ENCODE results near the gene TRDMT1.
"Not testable (repeated sequence)": the region's sequence is repeated elsewhere in the genome, so short reads cannot be mapped to it uniquely, and the experiment has no call there.

Gene TRDMT1

DNA sequence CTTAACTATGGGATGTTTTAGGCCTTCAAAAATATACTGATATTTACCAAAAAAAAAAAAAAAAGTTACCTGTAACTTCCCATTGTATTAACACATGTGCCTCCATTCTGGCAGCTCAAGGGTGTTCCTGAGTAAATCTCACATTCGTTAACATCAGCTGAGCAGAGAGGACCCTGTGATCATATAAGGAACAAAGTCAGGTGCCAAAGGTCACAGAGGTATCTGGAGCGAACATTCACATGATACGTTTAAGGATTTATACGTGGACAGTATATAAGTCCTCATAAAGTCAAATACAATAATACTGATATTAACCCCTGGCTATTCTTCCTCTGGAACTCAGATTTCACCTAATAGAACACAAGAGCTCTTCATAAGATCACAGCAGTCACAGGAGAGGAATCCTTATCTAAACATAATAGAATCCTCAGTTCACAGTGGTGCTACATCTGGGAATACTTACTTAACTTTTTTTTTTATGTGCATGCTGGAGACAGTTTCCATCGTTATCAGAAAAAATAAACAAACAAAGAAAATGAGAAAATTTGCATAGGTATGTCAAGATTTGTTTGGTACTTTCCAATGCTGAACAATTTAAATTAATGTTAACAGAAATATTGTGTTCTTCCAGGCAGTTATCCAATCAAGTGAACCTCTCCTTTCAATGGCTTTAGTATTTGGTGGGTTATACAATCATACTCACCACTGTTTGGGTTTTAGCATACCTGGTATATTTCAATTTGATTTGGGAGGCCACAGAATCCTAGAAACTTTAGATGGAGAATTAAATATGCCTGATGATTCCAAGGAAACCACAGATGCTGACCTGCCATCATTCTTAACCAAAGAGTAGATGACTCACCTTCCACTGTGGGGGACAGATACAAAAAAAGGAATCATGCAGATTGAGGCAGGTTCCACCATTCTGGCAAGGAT is 78.5 kb downstream of the TRDMT1 start:
- TF ChIP-seq, protein P1, sequence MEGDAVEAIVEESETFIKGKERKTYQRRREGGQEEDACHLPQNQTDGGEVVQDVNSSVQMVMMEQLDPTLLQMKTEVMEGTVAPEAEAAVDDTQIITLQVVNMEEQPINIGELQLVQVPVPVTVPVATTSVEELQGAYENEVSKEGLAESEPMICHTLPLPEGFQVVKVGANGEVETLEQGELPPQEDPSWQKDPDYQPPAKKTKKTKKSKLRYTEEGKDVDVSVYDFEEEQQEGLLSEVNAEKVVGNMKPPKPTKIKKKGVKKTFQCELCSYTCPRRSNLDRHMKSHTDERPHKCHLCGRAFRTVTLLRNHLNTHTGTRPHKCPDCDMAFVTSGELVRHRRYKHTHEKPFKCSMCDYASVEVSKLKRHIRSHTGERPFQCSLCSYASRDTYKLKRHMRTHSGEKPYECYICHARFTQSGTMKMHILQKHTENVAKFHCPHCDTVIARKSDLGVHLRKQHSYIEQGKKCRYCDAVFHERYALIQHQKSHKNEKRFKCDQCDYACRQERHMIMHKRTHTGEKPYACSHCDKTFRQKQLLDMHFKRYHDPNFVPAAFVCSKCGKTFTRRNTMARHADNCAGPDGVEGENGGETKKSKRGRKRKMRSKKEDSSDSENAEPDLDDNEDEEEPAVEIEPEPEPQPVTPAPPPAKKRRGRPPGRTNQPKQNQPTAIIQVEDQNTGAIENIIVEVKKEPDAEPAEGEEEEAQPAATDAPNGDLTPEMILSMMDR (IDR thresholded peaks at IDR 0.05; ENCODE audit: low read depth, low read length, missing control alignments), result no peak
- no peak for DNase-seq (ENCODE audit: low read depth)
- H3K4me3 ChIP-seq (ENCODE audit: low read depth, low read length), result no peak overlapping the region

DNA sequence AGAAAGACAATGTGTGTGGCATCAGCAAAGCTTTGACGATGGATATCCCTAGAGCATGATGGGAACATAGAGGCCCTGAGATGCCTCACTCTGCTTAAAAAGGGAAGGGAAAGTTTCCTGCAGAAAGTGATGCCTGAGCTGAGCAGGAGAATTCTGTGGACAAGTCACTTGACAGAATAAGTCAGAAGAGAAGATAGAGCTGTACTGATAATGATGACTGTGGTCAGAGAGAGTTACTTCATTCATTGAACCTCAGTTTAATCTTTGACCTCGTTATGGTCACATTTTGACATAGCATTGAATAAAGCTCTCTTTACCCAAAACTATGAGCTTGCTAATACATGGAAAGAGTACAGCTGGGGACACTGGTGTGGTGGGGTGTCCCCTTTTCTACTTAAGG is 79.4 kb downstream of the TRDMT1 start:
- TF ChIP-seq, protein P1 (IDR thresholded peaks at IDR 0.05; ENCODE audit: low read depth, low read length, missing control alignments), result no peak
- no peak for DNase-seq (ENCODE audit: low read depth)

DNA sequence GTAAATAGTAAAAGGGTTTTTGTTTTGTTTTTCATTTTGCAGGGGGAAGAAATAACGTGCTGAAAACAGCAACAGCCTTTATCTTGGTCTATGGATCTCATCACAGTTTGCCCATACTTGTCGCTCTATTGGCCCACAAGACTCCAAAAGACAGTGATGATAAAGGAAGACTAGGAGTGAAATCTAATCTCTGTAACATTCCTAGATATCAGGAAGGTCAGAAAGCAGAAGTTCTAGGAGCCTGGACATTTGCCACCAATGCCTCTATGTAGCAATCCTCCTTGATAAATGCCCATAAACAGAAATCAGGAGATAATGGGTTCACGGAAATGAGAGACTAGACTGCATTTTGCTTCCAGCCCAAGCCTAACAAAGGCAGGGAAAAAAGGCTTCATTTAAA is 80.8 kb downstream of the TRDMT1 start:
- no peak overlapping the region for H3K4me3 ChIP-seq (ENCODE audit: low read depth, low read length)
- TF ChIP-seq, protein P1 (IDR thresholded peaks at IDR 0.05; ENCODE audit: low read depth, low read length, missing control alignments), result no peak
- no peak for DNase-seq (ENCODE audit: low read depth)

More for the DNA sequence above, 79.4 kb downstream of the TRDMT1 start:
- H3K4me3 ChIP-seq (ENCODE audit: low read depth, low read length), result no peak overlapping the region

DNA sequence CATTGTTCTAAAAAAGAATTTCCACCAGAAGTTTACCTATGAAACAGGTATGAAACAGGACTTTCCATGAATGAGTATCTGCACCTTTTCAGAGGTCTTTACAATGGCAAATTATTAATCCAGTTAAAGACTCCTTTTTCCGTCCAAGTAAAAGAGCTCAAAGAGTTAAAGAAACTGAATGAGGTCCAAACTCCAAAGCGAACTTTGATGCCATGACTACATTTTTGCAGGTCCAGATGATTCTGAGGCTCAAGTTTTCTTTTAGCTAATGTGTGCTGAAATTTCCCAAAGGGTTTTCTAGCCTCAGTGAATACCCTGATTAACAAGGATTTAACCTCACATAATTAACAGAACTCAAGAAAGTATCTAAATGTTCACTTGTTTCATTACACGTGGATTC is 81.6 kb downstream of the TRDMT1 start:
- TF ChIP-seq, protein P1 (IDR thresholded peaks at IDR 0.05; ENCODE audit: low read depth, low read length, missing control alignments), result no peak
- no peak for DNase-seq (ENCODE audit: low read depth)
- H3K4me3 ChIP-seq (ENCODE audit: low read depth, low read length), result no peak overlapping the region

DNA sequence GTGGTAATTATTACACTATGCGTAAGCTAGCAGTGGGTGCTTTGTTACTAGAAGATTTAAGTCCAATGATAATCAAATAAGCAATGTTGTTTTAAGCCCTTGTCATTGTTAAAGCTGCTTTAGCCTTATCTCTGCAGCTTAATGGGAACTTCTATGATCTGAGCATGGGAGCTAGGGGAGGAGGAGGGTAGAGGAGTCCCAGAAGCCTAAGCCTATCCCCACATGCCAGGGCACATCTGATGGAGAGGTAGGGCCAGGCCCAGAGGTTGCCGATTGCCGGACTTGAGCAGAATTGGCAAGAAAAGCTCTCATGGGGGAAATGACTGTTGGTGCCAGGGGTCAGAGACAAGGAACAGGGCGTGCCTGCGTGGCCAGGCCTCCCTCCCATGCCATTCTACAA is 85.3 kb downstream of the TRDMT1 start:
- no peak overlapping the region for H3K4me3 ChIP-seq (ENCODE audit: low read depth, low read length)
- TF ChIP-seq, protein P1 (IDR thresholded peaks at IDR 0.05; ENCODE audit: low read depth, low read length, missing control alignments), result no peak
- no peak for DNase-seq (ENCODE audit: low read depth)

DNA sequence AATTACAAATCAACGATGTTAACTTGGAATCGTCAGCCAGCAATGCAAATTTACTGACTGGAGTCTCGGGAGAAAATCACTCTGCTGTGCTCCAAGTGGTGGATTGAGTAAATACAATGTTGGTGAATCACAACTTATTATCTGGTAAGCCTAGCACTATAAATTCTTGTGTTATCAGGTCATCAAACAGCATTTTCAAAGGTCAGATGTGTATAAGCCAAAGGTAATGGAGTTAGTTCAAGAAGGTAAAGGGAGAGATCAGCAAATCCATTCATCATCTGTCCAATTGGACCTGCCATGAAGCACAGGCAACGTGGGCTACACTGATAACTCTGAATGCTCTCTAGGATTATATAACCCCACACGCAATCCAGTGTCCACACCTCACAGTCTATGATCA is 85.8 kb downstream of the TRDMT1 start:
- no peak overlapping the region for H3K4me3 ChIP-seq (ENCODE audit: low read depth, low read length)
- DNase-seq (ENCODE audit: low read depth), result no peak
- TF ChIP-seq, protein P1 (IDR thresholded peaks at IDR 0.05; ENCODE audit: low read depth, low read length, missing control alignments), result no peak

DNA sequence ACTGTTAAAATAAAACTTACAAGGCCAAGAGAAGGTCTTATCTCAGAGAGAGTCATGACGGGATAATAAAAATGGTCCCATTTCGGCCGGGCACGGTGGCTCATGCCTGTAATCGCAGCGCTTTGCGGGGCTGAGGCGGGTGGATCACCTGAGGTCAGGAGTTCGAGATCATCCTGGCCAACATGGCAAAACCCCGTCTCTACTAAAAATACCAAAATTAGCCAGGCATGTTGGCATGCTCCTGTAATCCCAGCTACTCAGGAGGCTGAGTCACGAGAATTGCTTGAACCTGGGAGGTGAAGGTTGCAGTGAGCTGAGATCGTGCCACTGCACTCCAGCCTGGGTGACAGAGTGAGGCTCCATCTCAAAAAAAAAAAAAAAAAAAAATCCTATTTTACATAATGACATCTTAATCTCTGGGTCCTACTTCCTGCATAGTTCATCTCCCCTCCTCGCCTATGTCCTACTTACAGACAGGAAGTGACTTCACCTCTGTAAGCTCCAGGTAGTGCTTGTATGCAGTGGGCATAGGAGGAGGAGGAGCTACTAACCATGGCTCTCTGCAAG is 86.5 kb downstream of the TRDMT1 start:
- DNase-seq (ENCODE audit: low read depth); H3K4me3 ChIP-seq (ENCODE audit: low read depth, low read length): not testable (repeated sequence)
